ENCODE results near the gene ITGA8. TPM values are rescaled to one million over a fixed set of nuclear protein-coding genes. Genes with fewer than 3 reads are reported as not detected.
A peak's percentile ranks its signal among the peaks of the same experiment; 100 is the strongest.

ITGA8 gene
- total and polyA plus RNA-seq, 2 of the 4 experiments (the other 2 are of a cell fraction), result under 0.01 to 0.02 TPM

GRCh38 chr10:15485684-15486316 lies 233.9 kb downstream of the ITGA8 start:
- no peak overlapping the region for H3K14ac ChIP-seq (replicated peaks; ENCODE audit: low read depth, low read length)
- H3K27me3 ChIP-seq (ENCODE audit: control insufficient read depth, insufficient read depth, low read length), result peaks cover 9% of the 10 kb centered on the region
- H3K9me3 ChIP-seq (ENCODE audit: control insufficient read depth, insufficient read depth, low read length), result no peaks in the 10 kb centered on the region
- no TSS peak for BruUV-seq (replicated peaks)
- H3K9me1 ChIP-seq (ENCODE audit: insufficient read depth, low read length), result no peaks in the 10 kb centered on the region
- no peak overlapping the region for H4K5ac ChIP-seq (ENCODE audit: low read depth, low read length)
- H3K56ac ChIP-seq (ENCODE audit: extremely low read depth, insufficient read depth, low read length), result no peak overlapping the region
- no peak overlapping the region for H3K4me2 ChIP-seq (ENCODE audit: low read depth, low read length)
- H3K9ac ChIP-seq (ENCODE audit: low read depth, low read length), result no peak overlapping the region
- dilution Hi-C loops (cut with HindIII; ENCODE audit: low sequenced_read_pairs, unreplicated experiment) (no loop called here), in situ Hi-C loops (cut with MboI; ENCODE audit: low sequenced_read_pairs) (no loop called here), intact Hi-C loops (cut with micrococcal nuclease) (no loop called here)
- H3K23ac ChIP-seq (ENCODE audit: low read depth, low read length), result no peak overlapping the region
- H2BK20ac ChIP-seq (ENCODE audit: low read depth, low read length), result no peak overlapping the region
- no peaks in the 10 kb centered on the region for H3K79me1 ChIP-seq (ENCODE audit: low read depth in 1 of 2, low read length in 2 of 2)
- no peak overlapping the region for H2AFZ ChIP-seq (replicated peaks; ENCODE audit: low read length, poor library complexity)
- WGBS, 2 experiments (ENCODE audit: extremely low coverage in 2 of 2, insufficient read length in 1 of 2), result no CpG with 5 or more reads among the region's 5 CpGs
- no peak for TF ChIP-seq USF2 (IDR thresholded peaks at IDR 0.05; ENCODE audit: low read depth, low read length)
- peak; percentile 83 for TF ChIP-seq CEBPB (IDR thresholded peaks at IDR 0.05; ENCODE audit: low read depth, low read length)
- 0 out of 2 replicates have a peak, but pooled peaks have one; percentile 21 for ATAC-seq (ENCODE audit: low read depth)
- peaks cover 7% of the 10 kb centered on the region for H3K4me1 ChIP-seq (ENCODE audit: control insufficient read depth, insufficient read depth, low read length)
- no peak overlapping the region for H4K91ac ChIP-seq (ENCODE audit: insufficient read depth, low read depth, low read length)
- no peak overlapping the region for H4K8ac ChIP-seq (ENCODE audit: low read depth in 2 of 2, low read length in 2 of 2)
- H3K4me3 ChIP-seq (ENCODE audit: insufficient read depth, low read depth, low read length), result no peak overlapping the region
- ChIA-PET CTCF (no interaction called here), POLR2A (ENCODE audit: unreplicated experiment) (no interaction called here)
- no peaks in the 10 kb centered on the region for H3K36me3 ChIP-seq (ENCODE audit: control insufficient read depth, insufficient read depth, low read length)
- peak overlapping the region; percentile 9; the same call in 1 of the 2 replicates for H2AK5ac ChIP-seq (ENCODE audit: low read depth, low read length)
- peak overlapping the region; percentile 29; the same call in 1 of the 2 replicates for H3K27ac ChIP-seq (ENCODE audit: insufficient read depth, low read length)
- H2BK120ac ChIP-seq (ENCODE audit: low read depth, low read length), result no peak overlapping the region; the same call in 1 of the 2 replicates
- H2AK9ac ChIP-seq (replicated peaks; ENCODE audit: low read depth, low read length, poor library complexity), result no peak overlapping the region
- no peak overlapping the region; the same call in 1 of the 2 replicates for H3K18ac ChIP-seq (ENCODE audit: low read depth, low read length)
- no peak for DNase-seq
- H3K4ac ChIP-seq (ENCODE audit: low read depth, low read length), result no peak overlapping the region
- no peak overlapping the region for H2BK5ac ChIP-seq (ENCODE audit: low read depth, low read length, poor library complexity, severe bottlenecking)
- no peaks in the 10 kb centered on the region for H4K20me1 ChIP-seq (ENCODE audit: insufficient read depth, low read length)
- H2BK15ac ChIP-seq (ENCODE audit: low read depth, low read length), result no peak overlapping the region
